NT2/D1 (cell line): Measurements from ENCODE around the gene HKDC1.

Experiments
- YY1 ChIP-seq: IDR thresholded peaks from 2 replicates; pipeline ENCODE4 v1.6.1; 2011; ENCODE audit not compliant: insufficient read length, insufficient read depth
- ZNF274 ChIP-seq: IDR thresholded peaks from 2 replicates; pipeline ENCODE4 v1.6.1; 2011; ENCODE audit warnings: mild to moderate bottlenecking, low read depth, low read length

GRCh38 chr10:69247313-69247710 is 27.2 kb downstream of the HKDC1 start:
- TF ChIP-seq ZNF274: no peak
- no peak for TF ChIP-seq YY1
